Measurements from ENCODE around the gene SPATS2L.

DNA sequence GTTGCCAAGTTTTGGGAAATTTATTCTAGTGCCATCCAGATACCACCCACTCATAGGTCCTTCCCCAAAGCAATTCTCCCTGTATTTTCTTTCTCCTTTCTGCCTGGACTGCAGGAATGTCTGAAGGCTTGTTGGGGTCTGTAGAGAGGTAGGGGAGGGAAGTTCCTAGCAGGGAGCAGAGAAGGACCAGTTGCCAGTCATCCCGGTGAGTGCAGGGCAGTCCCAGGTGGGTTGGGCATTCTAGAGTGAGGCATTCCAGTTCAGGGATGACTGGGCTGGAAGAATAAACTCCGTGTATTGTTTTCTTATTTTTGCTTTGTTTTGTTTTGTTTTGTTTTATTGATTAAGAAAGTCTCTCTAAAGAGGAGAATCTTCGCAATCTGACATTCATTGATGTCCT, 58.1 kb downstream of the SPATS2L start:
- TF ChIP-seq CTCF (IDR thresholded peaks at IDR 0.05; ENCODE audit: poor library complexity) (no peak), EZH2 (IDR thresholded peaks at IDR 0.05; ENCODE audit: borderline replicate concordance) (no peak)
